Activated T-cell treated with anti-CD3 and anti-CD28 coated beads for 1 hour (primary cell): Measurements from ENCODE around the gene RIMOC1.

Experiments used
- DNase-seq: peaks from one replicate; pipeline ENCODE4 v3.0.0-alpha.2; 2020; ENCODE audit warnings: low read depth

Gene RIMOC1, protein sequence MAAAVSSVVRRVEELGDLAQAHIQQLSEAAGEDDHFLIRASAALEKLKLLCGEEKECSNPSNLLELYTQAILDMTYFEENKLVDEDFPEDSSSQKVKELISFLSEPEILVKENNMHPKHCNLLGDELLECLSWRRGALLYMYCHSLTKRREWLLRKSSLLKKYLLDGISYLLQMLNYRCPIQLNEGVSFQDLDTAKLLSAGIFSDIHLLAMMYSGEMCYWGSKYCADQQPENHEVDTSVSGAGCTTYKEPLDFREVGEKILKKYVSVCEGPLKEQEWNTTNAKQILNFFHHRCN

DNA sequence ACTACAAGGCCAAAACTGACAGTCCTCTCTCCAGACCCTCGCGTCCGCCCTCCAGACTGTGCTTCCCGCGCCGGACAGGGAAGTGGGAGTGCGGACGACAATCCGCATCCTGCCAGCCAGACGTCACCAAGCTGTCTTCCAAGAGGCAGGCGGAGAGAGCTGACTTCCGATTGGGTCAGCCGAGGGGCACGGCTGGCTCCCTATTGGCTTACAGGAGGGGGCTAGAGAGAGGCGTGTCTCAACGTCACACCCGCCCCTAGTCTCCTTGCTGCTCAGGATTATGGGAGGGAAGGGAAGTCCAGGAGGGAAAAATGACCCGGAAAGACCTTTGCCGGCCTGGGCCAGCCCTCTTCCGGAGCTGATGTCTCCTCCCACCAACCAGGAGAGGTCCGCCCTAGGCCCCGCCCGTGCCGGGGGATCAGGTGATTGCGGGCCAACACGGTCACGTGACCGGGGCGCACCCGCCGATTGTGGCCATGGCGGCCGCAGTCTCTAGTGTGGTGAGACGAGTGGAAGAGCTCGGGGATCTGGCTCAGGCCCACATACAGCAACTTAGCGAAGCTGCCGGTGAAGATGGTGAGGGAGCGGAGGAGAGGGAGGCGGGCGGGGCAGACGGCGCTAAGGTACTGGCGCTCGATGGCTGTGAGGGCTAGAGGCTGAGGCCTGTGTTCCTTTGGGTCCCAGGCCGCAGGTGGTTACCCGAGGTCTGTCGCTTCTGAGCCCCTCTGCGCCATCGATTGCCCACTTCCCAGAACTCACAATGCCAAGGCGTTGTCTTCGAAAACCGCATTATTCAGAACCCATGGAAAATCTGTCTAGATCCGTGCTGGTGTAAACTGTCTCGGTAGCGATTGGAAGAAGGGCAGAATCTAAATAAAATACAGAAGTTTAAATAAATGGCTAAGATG, at the start of gene RIMOC1:
Gene RIMOC1, plus strand, starts transcription at position 453 of the 908 bp plus-strand sequence. Its CDS starts 24 bp downstream, at position 477.
- DNase-seq, result peak; percentile 96

DNA sequence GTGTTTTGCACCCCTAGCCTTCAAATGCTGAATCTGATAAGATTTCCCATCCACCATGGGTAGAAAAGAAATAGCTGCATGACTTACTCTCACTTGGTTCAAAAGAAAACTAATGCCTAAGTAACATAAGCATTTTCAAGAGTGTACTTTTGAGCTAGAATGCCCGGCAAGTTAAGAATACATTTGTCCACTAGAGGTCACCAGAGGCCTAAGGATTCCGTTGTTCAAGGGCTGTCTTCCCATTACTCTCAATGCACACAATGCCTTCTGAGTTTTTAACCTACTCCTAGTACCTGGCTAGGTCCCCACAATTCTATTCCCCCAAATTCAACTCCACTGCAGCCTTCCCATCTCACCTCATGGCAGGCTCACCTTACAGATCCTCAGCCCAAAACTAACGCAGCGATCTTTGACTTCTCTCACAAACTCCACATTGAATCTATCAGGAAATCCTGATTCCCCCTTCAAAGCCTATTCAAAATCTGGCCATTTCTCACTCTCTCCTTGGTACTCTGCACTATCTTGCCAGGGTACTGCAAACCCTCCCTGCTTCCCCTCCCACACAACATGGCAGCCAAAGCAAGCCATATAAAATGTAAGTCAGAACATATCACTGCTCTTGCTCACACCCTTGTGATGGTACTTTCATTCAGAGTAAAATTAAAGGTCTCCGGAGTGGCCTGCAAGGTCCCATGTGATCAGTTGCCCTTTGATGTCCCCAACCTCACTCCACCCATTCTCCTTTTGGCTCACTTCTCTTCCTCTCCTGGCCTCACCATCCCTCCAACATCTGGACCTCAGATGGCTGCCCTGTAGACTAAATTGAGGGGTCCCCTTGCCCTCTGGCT, 47.3 kb upstream of the RIMOC1 start:
- peak; percentile 24 for DNase-seq

DNA sequence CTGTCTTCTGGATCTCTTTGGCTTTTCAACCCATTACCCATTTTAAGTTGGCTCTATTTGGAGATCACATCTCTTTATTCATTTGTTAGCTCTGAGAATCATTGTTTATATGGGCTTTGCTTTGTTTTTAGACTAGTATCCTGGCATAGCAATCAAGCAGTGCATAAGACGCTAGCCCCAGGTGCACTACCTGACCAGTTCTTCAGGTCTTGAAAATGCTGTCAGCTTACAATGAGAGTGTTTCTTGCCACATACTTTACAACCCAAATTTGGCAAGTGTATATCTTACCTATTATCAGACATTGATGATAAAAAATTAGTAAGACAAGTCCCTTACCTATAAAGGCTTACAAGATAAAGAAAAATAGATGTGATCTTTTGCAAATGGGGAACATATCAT, 46.2 kb upstream of the RIMOC1 start:
- no peak for DNase-seq

DNA sequence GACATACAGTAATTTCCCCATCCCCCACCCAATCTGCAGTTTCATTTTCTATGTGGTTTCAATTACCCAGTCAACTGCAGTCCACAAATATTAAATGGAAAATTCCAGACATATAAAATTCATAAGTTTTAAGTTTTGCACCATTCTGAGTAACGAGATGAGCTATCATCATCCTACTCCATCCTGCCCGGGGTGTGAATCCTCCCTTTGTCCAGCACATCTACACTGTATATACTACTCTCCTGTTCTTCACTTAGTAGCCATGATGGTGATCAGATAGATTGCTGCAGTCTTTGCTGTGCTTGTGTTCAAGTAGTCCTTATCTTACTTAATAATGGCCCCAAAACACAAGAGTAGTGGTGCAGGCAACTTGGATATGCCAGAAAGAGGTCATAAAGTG, 45.3 kb upstream of the RIMOC1 start:
- no peak for DNase-seq

DNA sequence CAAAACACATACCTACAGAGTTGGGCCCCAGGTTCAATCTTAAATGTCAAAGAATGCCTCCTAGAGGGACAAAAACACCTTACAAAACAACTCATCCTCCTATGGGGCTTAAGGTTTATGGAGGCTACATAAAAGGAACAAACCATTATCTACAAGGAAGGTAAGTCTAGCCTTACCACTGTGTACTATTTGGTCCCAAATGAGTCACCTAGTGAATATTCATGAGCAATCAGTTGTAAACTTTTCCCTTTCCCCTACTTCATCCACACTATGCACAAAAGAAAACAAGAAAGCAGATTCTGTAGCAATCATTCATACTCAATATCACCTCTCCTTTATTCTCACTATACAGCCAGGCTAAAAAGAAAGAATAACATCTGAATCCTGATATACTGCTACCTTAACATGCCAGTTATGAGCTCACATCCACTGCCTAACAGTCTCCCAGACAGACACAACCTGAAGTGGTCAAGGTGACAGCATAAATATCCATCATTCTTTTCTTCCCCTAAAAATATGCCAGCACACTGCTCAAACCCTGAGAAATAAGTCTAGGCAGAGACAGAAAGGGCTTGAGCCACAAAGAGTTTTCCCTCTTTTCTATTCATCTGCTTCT, 40.2 kb upstream of the RIMOC1 start:
- no peak for DNase-seq

DNA sequence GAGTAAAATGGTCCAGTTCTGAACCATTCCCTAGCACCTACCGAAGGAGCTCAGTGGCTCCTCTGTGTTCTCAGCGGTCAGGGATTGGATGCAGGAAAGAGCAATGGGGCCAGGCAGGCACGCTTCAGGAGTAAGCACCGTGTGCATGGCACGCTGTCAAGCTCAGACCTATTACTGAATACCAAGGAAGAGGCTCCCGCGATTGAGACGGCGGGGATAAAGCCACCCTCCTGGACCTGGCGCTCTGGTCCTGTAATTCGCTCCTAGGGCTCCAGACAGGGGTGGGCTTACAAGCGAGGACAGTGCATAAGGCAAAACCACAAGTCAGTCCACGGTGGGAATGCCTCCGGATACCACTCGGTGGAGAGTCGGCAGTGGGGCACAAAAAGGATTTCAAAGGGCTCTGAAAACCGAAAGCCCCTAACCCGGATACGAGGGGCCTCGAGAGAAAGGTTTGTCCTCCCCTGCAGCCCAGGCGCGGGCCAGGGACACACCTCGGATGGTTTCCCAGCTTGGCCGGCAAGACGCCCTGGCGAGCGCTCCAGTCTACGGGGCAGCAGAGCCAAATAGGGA, 34.9 kb upstream of the RIMOC1 start:
- DNase-seq, result no peak

DNA sequence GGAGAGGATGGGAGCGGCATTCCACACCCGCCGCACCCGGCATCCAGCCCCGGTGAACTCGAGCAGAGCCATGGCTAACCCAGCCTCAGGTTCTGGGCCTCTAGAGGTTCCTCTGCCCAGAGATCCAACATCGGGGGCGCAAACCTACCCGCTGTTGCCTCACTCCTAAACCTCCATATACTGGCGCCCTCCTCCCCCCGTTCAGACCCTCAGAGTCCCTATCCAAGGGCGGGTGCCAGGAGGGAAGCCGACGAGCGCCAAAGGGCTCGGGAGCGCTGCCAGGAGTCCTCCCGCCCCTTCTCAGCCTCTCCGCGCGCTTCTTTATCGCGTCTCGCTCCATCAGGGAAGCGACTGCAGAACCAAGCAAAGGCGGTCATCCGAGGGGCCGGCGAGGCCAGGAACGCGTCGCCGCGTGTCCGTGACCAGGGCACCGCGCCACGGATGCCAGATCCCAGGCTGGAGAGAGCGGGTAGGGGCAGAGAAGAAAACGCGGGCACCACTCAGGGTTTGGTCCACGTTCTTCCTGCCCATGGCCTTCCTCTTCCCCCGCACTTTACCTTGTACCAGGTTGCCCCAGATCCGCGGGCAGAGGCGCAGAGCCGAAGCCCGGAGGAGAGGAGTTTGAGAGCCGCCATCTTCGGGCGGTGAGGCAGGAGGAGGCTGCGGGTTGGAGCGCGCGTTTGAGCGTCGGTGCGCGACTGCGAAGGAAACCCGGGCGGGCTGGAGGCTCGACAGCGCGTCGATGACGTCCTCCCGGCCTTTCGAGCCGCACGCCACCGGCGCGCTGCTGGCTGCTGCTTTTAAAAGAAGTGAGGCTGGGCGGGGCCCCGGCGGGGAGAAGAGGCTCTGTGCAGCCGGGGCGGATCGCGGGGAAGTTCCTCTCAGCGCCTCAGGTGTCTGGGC, 34.2 kb upstream of the RIMOC1 start, which contains the start of gene OXCT1:
Gene OXCT1, minus strand, starts transcription at position 702 of the 903 bp plus-strand sequence. Its CDS starts 67 bp downstream, at position 635.
- peak; percentile 91 for DNase-seq

DNA sequence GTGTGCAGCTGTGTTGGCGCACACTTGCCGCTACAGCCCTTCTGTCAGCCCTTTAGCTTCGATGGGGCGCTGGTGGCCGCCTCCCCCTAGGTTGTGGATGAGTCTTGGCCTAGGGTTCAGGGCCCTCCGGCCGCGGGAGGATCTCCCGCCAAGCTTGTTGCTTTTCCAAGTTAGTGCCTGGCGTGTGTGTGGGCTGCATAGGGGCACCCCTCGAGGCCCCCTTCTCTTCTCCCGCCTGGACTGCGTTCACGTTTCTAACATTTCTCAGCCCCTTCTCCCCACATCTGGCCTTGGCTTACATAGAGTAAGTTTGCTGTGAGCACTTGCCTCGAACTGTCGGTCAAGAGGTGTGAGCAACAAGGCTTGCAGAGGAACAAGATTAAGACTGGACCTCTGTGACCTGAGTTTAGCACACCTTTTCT, 33.5 kb upstream of the RIMOC1 start:
- no peak for DNase-seq

DNA sequence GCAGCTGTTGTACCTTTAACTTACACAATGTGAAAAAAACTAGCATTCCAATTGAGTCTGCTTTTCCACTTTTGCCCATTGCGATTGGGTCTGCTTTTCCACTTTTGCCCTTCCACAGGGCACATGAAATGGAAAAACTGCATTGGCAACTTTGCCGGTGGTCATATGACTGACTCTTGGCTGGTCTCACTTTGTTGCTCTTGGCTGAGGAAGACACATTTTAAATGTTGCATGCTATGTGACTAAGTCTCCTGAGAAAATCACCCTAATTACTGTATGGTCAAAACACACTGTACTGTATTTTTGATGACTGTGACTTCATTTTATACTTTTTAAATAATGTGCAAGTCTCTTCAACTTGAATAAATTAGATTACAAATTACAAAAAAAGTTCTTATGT, 32.3 kb upstream of the RIMOC1 start:
- no peak for DNase-seq

DNA sequence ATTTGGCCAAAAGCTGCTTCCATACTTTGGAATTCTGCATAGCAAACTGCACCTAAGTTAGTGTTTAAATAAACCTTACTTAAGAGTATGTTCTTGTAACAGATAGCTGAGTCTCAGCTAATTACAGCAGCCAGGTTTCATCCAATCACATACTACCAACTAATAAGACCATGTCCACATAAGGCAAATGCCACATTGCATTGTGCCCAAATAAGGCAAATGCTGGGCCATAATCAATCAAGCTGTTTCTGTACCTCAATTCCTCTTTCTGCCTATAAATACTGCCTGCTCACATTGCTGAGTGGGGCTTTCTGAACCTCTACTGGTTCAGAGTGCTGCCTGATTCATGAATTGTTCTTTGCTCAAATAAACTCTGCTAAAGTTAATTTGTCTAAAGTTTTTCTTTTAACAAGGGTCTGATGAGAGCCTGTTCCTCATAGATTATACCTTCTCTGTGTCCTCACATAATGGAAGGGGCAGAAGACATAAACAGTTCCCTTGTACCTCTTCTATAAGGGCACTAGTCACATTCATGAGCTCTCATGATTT, 29.6 kb upstream of the RIMOC1 start:
- DNase-seq, result no peak

DNA sequence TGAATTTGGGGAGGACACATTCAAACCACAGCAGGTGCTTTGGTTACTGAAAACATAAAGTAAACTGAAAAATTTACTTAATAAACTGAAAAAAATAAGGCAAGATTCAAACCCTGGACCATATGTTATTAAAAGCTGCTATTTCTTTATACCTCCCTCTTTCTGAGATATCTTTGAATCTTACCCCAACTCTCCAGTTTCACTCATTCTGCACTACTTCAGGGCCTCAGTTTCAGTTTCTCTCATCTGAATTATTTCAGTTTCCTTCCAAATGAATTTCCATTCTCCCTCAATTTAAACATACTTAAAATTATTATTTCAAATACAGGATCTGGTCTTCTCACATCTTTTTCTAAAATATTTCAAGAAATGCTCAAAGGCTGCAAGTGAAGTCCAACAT, 29.0 kb upstream of the RIMOC1 start:
- DNase-seq, result no peak

DNA sequence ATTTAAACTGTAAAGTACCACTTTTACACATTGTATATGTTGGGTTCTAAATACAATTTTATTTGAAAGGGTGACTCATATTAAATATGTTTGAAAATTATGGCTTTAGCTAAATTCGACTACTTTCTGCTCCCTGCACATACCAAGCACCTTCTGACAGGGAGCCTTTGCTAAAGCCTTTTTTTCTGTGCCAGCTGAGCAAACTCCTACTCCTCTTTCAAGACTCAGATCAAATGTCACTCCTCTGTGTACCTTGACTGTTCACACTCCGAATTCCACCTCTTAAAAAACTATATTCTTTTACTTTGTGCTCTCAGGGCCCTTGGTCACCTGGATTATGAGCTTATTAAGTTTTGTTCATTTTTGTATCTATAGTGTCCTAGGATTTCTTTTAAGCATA, 27.5 kb upstream of the RIMOC1 start:
- DNase-seq, result no peak

DNA sequence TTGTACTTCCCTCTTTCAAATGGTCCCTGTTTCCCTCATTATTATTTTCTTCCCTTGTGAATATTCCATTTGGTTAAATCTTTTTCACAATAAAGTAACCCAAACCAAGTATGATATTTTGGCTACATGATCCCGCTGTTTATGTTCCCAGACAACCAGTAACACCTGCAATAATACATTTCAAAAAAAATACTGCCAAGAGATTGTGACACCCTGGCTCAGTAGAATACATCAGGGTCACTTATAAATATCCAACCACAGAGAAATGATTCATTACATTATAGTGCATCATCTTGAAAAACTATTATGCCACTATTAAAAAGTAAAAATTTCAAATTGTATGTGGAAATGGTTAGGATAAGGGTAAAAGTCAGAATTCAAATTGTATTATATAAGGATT, 26.7 kb upstream of the RIMOC1 start:
- DNase-seq, result no peak

DNA sequence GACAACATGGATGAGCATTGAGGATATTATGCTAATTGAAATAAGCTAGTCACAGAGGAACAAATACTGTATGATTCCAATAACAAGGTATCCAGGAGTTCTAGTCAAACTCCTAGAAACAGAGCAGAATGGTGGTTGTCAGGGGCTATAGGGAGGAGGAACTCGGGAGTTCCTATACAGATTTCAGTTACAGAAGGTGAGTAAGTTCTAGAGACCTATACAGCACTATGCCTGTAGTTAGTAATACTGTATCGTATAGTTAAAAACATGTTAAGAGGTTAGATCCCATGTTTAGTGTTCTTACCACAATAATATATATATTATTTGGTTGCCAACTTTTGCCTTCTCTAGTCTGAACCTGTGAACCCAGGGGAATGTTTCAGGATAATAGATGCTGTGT, 26.0 kb upstream of the RIMOC1 start:
- DNase-seq, result no peak

DNA sequence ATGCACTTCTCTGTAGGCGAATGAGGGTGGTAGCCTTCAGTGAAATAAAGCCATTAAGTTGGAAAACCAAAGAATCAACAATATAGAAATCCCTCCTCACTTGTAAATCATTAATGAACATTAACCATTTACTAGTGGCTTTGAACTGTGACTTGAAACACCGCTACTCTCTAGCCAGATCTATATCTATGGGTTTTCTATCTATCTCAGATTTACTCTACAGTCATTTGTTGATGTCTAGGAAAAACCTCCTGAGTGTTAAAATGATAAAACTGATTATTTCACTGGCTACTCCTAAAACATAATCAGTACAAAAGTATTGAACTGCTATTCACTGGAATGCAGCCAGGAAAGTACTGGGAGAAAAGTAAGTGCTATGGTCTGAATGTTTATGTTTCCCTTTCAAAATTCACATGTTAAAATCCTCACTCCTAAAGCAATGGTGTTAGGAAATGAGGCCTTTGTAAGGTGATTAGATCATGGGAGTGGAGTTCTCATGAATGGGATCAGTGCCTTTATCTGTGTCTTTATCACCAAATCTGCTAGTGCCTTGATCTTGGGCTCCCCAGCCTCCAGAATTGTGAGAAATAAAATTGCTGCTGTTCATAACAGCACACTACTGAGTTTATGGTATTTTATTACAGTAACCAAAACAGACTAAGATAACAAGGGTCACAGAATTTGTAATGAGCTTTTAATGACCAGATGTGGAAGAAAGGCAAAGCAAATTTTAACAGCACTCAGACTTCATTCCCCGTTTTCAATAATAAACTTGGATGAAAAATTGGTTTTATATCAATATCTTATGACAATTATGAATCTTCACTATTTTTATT, 25.3 kb upstream of the RIMOC1 start:
- no peak for DNase-seq

DNA sequence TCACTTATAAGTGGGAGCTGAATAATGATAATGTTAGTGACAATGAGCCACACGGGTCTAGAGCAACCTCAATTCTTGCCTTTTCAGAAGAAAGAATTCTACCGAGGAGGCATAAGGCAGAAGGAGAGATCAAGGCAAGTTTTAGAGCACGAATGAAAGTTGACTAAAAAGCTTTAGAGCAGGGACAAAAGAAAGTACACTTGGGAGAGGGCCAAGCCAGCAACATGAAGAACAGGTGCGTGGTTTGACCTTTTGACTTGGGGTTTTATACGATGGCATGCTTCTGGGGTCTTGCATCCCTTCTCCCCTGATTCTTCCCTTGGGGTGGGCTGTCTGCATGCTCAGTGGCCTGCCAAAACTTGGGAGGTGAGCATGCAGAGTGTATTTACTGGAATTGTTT, 21.4 kb upstream of the RIMOC1 start:
- DNase-seq, result no peak

DNA sequence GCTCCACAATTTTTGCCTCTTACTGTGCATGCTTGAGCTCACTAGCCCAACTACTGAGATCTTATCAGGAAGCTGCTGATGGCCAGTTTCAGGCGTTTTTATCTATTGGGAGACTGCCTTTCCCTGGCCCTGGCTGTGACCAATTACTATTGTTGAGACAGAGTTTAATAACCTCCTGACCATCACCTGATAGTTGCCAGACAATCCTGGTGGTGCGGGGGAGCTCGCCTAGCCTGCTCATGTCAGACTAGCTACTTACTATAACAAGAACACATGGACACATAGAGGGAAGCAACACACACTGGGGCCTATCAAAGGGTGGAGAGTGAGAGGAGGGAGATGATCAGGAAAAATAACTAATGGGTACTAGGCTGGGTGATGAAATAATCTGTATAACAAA, 20.9 kb upstream of the RIMOC1 start:
- no peak for DNase-seq

DNA sequence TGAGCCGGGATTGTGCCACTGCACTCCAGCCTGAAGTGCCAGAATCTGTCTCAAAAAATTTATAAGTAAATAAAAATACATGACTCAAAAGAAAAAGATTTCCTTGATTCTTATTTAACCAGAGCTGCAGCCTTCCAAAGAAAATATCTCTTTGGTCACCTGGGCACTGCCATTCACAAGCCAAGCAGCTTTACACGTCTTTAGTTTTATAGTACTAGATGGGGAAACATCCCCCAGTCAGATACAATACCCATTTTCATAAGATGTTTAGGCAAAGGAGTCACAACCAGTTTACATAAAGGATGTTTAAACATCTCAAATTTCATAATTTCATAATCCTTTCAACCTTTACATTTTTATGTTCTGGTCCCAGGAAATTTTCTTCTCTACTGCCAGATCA, 20.2 kb upstream of the RIMOC1 start:
- no peak for DNase-seq

DNA sequence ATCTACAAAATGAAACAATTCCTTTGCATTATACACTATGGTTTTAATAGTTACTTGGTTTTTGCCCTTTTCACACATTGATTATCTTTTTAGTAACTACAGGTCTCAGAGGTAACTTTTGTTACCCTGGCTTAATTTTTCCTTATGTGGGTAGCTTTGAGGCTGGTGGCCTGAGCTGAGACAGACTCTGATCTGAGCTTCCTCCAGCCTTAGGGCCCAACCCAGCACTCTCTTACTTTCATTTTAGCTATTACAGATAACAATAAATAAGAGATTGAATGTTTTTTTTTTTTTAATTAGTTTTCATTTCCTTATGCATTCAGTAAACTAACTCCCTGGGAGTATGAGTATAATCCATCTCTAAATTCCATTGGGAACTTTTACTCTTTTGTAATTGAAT, 18.9 kb upstream of the RIMOC1 start:
- DNase-seq, result no peak
